Measurements from ENCODE around the gene IL12B.
"Not testable (repeated sequence)": the region's sequence is repeated elsewhere in the genome, so short reads cannot be mapped to it uniquely, and the experiment has no call there.

Gene IL12B

DNA sequence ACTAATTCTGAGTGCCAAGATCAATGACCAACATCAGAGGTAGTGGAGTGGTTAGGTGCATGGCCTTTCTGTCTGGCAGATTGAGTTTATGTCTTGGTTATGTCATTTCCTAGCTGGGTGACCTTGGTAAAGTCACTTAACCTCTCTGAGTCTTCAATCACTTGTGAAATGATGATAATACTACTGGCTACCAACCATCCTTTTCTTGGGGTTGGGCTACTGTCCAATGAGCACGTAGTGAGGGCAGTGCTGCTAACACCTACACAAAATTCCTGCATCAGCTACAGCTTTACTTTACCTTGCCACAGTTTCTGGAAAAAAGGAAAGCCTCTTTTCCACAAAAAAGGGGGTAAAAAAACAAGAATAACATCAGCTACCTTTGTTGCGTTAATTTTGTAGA is 12.4 kb downstream of the IL12B start:
- Histone ChIP-seq H3K27ac (ENCODE audit: insufficient read depth, low read length, poor library complexity, severe bottlenecking) (no peak overlapping the region), H3K36me3 (ENCODE audit: control insufficient read depth, insufficient read depth, low read length) (no peaks in the 10 kb centered on the region), H3K27me3 (replicated peaks; ENCODE audit: control insufficient read depth, insufficient read depth, low read length, poor library complexity, severe bottlenecking) (no peaks in the 10 kb centered on the region), H3K4me1 (ENCODE audit: control insufficient read depth, insufficient read depth, low read length, poor library complexity, severe bottlenecking) (no peaks in the 10 kb centered on the region), H3K9me3 (ENCODE audit: control insufficient read depth, low read length) (no peaks in the 10 kb centered on the region), H3K4me3 (ENCODE audit: insufficient read depth, low read depth, low read length, poor library complexity, severe bottlenecking) (no peak overlapping the region)
- no peak for DNase-seq

GRCh38 chr5:159316519-159317383 is 13.5 kb downstream of the IL12B start:
- no peaks in the 10 kb centered on the region for H3K9me3 ChIP-seq (ENCODE audit: control insufficient read depth, low read length)
- DNase-seq = peak in 1 of 3 donors; percentile 24
- H3K4me3 ChIP-seq (ENCODE audit: insufficient read depth, low read depth, low read length, poor library complexity, severe bottlenecking) = no peak overlapping the region
- no peaks in the 10 kb centered on the region for H3K4me1 ChIP-seq (ENCODE audit: control insufficient read depth, insufficient read depth, low read length, poor library complexity, severe bottlenecking)
- no peaks in the 10 kb centered on the region for H3K27me3 ChIP-seq (replicated peaks; ENCODE audit: control insufficient read depth, insufficient read depth, low read length, poor library complexity, severe bottlenecking)
- no peaks in the 10 kb centered on the region for H3K36me3 ChIP-seq (ENCODE audit: control insufficient read depth, insufficient read depth, low read length)
- H3K27ac ChIP-seq (ENCODE audit: insufficient read depth, low read length, poor library complexity, severe bottlenecking) = no peak overlapping the region

GRCh38 chr5:159313197-159313596 is 17.1 kb downstream of the IL12B start:
- Histone ChIP-seq H3K27me3 (replicated peaks; ENCODE audit: control insufficient read depth, insufficient read depth, low read length, poor library complexity, severe bottlenecking) (no peaks in the 10 kb centered on the region), H3K9me3 (ENCODE audit: control insufficient read depth, low read length) (no peaks in the 10 kb centered on the region), H3K4me3 (ENCODE audit: insufficient read depth, low read depth, low read length, poor library complexity, severe bottlenecking) (no peak overlapping the region), H3K27ac (ENCODE audit: insufficient read depth, low read length, poor library complexity, severe bottlenecking) (no peak overlapping the region), H3K4me1 (ENCODE audit: control insufficient read depth, insufficient read depth, low read length, poor library complexity, severe bottlenecking) (peaks cover 4% of the 10 kb centered on the region), H3K36me3 (ENCODE audit: control insufficient read depth, insufficient read depth, low read length) (no peaks in the 10 kb centered on the region)
- DNase-seq = no peak

GRCh38 chr5:159311063-159311462 is 19.2 kb downstream of the IL12B start:
- H3K36me3 ChIP-seq (ENCODE audit: control insufficient read depth, insufficient read depth, low read length) = no peaks in the 10 kb centered on the region
- H3K4me3 ChIP-seq (ENCODE audit: insufficient read depth, low read depth, low read length, poor library complexity, severe bottlenecking) = no peak overlapping the region
- H3K4me1 ChIP-seq (ENCODE audit: control insufficient read depth, insufficient read depth, low read length, poor library complexity, severe bottlenecking) = peaks cover 4% of the 10 kb centered on the region
- H3K27me3 ChIP-seq (replicated peaks; ENCODE audit: control insufficient read depth, insufficient read depth, low read length, poor library complexity, severe bottlenecking) = no peaks in the 10 kb centered on the region
- no peak for DNase-seq
- no peaks in the 10 kb centered on the region for H3K9me3 ChIP-seq (ENCODE audit: control insufficient read depth, low read length)
- no peak overlapping the region for H3K27ac ChIP-seq (ENCODE audit: insufficient read depth, low read length, poor library complexity, severe bottlenecking)

GRCh38 chr5:159310511-159310910 is 19.8 kb downstream of the IL12B start:
- H3K4me1 ChIP-seq (ENCODE audit: control insufficient read depth, insufficient read depth, low read length, poor library complexity, severe bottlenecking) = peaks cover 4% of the 10 kb centered on the region
- H3K36me3 ChIP-seq (ENCODE audit: control insufficient read depth, insufficient read depth, low read length) = no peaks in the 10 kb centered on the region
- no peaks in the 10 kb centered on the region for H3K9me3 ChIP-seq (ENCODE audit: control insufficient read depth, low read length)
- no peaks in the 10 kb centered on the region for H3K27me3 ChIP-seq (replicated peaks; ENCODE audit: control insufficient read depth, insufficient read depth, low read length, poor library complexity, severe bottlenecking)
- no peak overlapping the region for H3K4me3 ChIP-seq (ENCODE audit: insufficient read depth, low read depth, low read length, poor library complexity, severe bottlenecking)
- no peak for DNase-seq
- no peak overlapping the region for H3K27ac ChIP-seq (ENCODE audit: insufficient read depth, low read length, poor library complexity, severe bottlenecking)

- Histone ChIP-seq H3K4me1 (ENCODE audit: control insufficient read depth, insufficient read depth, low read length, poor library complexity, severe bottlenecking) (peaks cover 4% of the 10 kb centered on the region), H3K36me3 (ENCODE audit: control insufficient read depth, insufficient read depth, low read length) (no peaks in the 10 kb centered on the region), H3K27me3 (replicated peaks; ENCODE audit: control insufficient read depth, insufficient read depth, low read length, poor library complexity, severe bottlenecking) (no peaks in the 10 kb centered on the region), H3K4me3 (ENCODE audit: insufficient read depth, low read depth, low read length, poor library complexity, severe bottlenecking) (no peak overlapping the region), H3K9me3 (ENCODE audit: control insufficient read depth, low read length) (no peaks in the 10 kb centered on the region), H3K27ac (ENCODE audit: insufficient read depth, low read length, poor library complexity, severe bottlenecking) (no peak overlapping the region)
- no peak for DNase-seq
Measured at GRCh38 chr5:159309689-159310433, 20.4 kb downstream of the IL12B start.

- H3K27ac ChIP-seq (ENCODE audit: insufficient read depth, low read length, poor library complexity, severe bottlenecking) = no peak overlapping the region
- H3K4me1 ChIP-seq (ENCODE audit: control insufficient read depth, insufficient read depth, low read length, poor library complexity, severe bottlenecking) = no peaks in the 10 kb centered on the region
- no peak for DNase-seq
- no peaks in the 10 kb centered on the region for H3K9me3 ChIP-seq (ENCODE audit: control insufficient read depth, low read length)
- H3K4me3 ChIP-seq (ENCODE audit: insufficient read depth, low read depth, low read length, poor library complexity, severe bottlenecking) = no peak overlapping the region
- H3K27me3 ChIP-seq (replicated peaks; ENCODE audit: control insufficient read depth, insufficient read depth, low read length, poor library complexity, severe bottlenecking) = no peaks in the 10 kb centered on the region
- H3K36me3 ChIP-seq (ENCODE audit: control insufficient read depth, insufficient read depth, low read length) = no peaks in the 10 kb centered on the region
Measured at GRCh38 chr5:159304961-159305595, 25.2 kb downstream of the IL12B start.

DNA sequence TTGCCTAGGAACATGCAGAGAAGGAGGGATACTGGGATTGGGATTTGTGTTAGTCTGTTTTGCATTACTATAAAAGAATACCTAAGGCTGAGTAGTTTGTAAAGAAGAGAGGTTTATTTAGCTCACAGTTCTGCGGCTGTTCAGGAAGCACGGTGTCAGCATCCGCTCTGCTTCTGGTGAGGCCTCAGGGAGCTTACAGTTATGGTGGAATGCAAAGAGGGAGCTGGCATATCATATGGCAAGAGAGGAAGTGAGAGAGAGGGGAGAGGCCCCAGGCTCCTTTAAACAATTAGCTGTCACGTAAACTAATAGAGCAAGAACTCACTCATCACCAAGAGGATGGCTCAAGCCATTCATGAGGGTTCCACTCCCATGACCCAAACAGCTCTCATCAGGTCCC is 27.0 kb downstream of the IL12B start:
- no peak overlapping the region for H3K27ac ChIP-seq (ENCODE audit: insufficient read depth, low read length, poor library complexity, severe bottlenecking)
- H3K4me3 ChIP-seq (ENCODE audit: insufficient read depth, low read depth, low read length, poor library complexity, severe bottlenecking) = no peak overlapping the region
- no peak for DNase-seq
- no peaks in the 10 kb centered on the region for H3K27me3 ChIP-seq (replicated peaks; ENCODE audit: control insufficient read depth, insufficient read depth, low read length, poor library complexity, severe bottlenecking)
- no peaks in the 10 kb centered on the region for H3K36me3 ChIP-seq (ENCODE audit: control insufficient read depth, insufficient read depth, low read length)
- H3K4me1 ChIP-seq (ENCODE audit: control insufficient read depth, insufficient read depth, low read length, poor library complexity, severe bottlenecking) = no peaks in the 10 kb centered on the region
- H3K9me3 ChIP-seq (ENCODE audit: control insufficient read depth, low read length) = no peaks in the 10 kb centered on the region

DNA sequence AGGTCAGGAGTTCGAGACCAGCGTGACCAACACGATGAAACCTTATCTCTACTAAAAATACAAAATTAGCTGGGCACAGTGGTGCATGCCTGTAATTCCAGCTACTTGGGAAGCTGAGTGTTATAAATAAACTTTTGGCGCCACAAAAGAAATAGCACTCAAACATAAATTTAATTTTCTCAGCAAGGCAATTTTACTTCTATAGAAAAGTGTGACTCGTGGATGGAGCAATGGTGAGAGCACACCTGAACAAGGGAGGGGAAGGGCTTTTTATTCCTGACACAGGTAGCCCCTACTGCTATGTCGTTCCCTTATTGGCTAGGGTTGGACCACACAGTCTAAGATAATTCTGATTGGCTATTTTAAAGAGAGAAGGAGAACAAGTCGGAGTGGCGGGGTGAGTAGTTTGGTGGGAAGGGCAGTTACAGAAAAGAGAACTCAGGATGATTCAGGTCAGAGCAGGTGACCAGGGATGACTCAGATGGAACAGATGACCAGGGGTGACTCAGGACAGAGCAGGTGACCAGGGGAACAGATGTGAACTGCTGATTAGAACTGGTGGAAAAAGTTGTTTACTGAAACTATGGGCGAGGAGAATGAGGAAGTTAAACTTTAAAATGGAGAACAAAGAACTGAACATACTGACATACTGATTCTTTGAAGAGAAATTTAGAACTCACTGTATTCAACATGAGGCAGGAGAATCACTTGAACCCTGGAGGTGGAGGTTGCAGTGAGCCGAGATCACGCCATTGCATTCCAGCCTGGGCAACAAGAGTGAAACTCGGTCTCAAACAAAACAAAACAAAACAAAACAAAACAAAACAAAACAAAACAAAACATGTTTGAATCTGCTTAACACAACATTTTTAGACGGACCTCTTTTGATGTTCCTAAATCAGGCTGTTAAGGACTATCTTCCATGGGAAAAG is 28.1 kb downstream of the IL12B start:
- not testable (repeated sequence) for H3K9me3 ChIP-seq (ENCODE audit: control insufficient read depth, low read length); H3K36me3 ChIP-seq (ENCODE audit: control insufficient read depth, insufficient read depth, low read length); H3K27me3 ChIP-seq (replicated peaks; ENCODE audit: control insufficient read depth, insufficient read depth, low read length, poor library complexity, severe bottlenecking); H3K27ac ChIP-seq (ENCODE audit: insufficient read depth, low read length, poor library complexity, severe bottlenecking); H3K4me1 ChIP-seq (ENCODE audit: control insufficient read depth, insufficient read depth, low read length, poor library complexity, severe bottlenecking); DNase-seq; H3K4me3 ChIP-seq (ENCODE audit: insufficient read depth, low read depth, low read length, poor library complexity, severe bottlenecking)
